Adrenal gland (tissue), 12 donors: Measurements from ENCODE around the gene MKLN1. TPM values are rescaled to one million over a fixed set of nuclear protein-coding genes. Genes with fewer than 3 reads are reported as not detected.

Experiments
- DNase-seq, 7 donors: peaks; one replicate each; pipeline ENCODE4 v3.0.0-alpha.2; 2019 to 2020
- H3K27ac ChIP-seq, 5 donors: fragments of 200-600 bp; sonication (generic) in 4 of 5; 1 replicate in 3 of 5; 2 replicates in 2 of 5; pipeline versions ENCODE4 v1.5.1 to v1.8.0; 2016 to 2020; ENCODE audit warnings: mild to moderate bottlenecking in 1 of 5
- H3K27me3 ChIP-seq: fragments of 200-600 bp; 2 replicates; pipeline ENCODE4 v1.8.0; 2021
- H3K36me3 ChIP-seq, 2 donors: fragments of 200-600 bp; replicated peaks in 1 of 2; 1 replicate in 1 of 2; 2 replicates in 1 of 2; pipeline versions ENCODE4 v1.5.1 to v1.8.0; 2018 to 2022
- H3K4me1 ChIP-seq, 2 donors: fragments of 200-600 bp; replicated peaks in 1 of 2; 1 replicate in 1 of 2; 2 replicates in 1 of 2; pipeline versions ENCODE4 v1.5.1 to v1.8.0; 2018 to 2021
- H3K4me3 ChIP-seq, 4 donors: fragments of 200-600 bp; sonication (generic) in 3 of 4; one replicate each; pipeline ENCODE4 v1.5.1; 2016 to 2018
- H3K9me3 ChIP-seq, 3 donors: fragments of 200-600 bp; sonication (generic) in 1 of 3; replicated peaks in 1 of 3; 1 replicate in 2 of 3; 2 replicates in 1 of 3; pipeline versions ENCODE4 v1.5.1 to v1.8.0; 2016 to 2021
- POLR2A ChIP-seq, 2 donors: fragments of 450-650 bp; IDR thresholded peaks; one replicate each; pipeline ENCODE4 v1.6.1; 2017; ENCODE audit warnings: antibody characterized with exemption in 2 of 2, mild to moderate bottlenecking in 2 of 2, moderate library complexity in 1 of 2
- WGBS, 4 donors: extraction: QIAGEN DNeasy Blood & Tissue Kit in 2 of 4; methylation state at CpG; one replicate each; pipeline versions ENCODE4 v1.1.5 to v1.1.7; 2013 to 2017; 5-methylcytosine and 5-hydroxymethylcytosine counted together
- intact Hi-C, 2 donors: fragments of 100-400 bp; cut with DNase I; formaldehyde crosslinking; loops; one replicate each; pipeline versions ENCODE4 v1.14.1 to v1.15.0; 2022 to 2023
- polyA plus RNA-seq, 3 donors: library from polyadenylated mRNA; stranded (reverse); fragments of 200-250 nt in 2 of 3; fragments of 350-450 nt in 1 of 3; fragmentation: Illumina TruSeq in 1 of 3; extraction: RNeasy Lipid Tissue Mini Kit (QIAGEN cat#74804) in 1 of 3; gene quantifications; one replicate each; pipeline ENCODE4 v1.2.3, GENCODE V29; 2013 to 2014
- total RNA-seq, 9 donors: library from RNA; depleted of rRNA in 4 of 9; stranded (reverse); fragments of >200 nt in 4 of 9; fragments of 120-200 nt in 1 of 9; fragmentation: NEBNext Ultra II Directional in 1 of 9; extraction: Animal tissue kit (Norgen Biotek cat#: 25700) in 1 of 9; gene quantifications; one replicate each; pipeline versions ENCODE4 v1.1.0 to v1.2.4, GENCODE V29; 2013 to 2023
- TF ChIP-seq, protein P1 (sequence below), 6 experiments: fragments of 450-650 bp in 4 of 6; fragments of 200-600 bp in 2 of 6; sonication (generic) in 1 of 6; IDR thresholded peaks; 1 replicate in 5 of 6; 2 replicates in 1 of 6; pipeline versions ENCODE4 v1.5.1 to v1.8.0; 2016 to 2021; ENCODE audit warnings: antibody characterized with exemption in 6 of 6, mild to moderate bottlenecking in 2 of 6, moderate library complexity in 1 of 6
- donor health status: healthy with polysubstance abuse.
- donor health status: Bipolar disorder and iron deficiency.
- donor health status: DM: yes; HTN: yes; CAD: no.
- donor health status: DM: no; HTN: no; CAD: no.
- donor health status: DM: no; HTN: no; CAD: no.
- donor health status: DM: yes; HTN: yes; CAD: no.

The MKLN1 gene
- total and polyA plus RNA-seq, 12 donors = 20.7 to 81.2 (median 55.2) TPM

DNA sequence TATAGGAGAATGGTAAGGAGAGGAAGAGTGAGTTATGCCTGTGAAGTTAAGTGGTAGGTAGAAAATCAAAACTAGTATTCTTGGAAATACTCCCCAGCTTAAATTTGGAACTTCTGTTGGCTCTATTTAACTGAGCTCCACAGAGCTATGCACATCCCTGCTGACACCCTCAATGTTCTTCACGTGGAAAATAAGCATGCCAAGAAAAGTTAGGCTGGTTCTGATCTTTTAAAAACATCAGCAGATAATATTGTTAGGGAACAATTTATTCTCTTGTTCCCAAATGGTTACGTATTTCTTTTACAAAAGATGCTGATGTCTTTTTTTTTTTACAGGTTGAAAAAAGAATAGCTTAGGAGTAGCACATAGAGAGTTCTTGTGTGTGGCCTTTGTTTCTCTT lies 111.3 kb downstream of the MKLN1 start:
- Histone ChIP-seq H3K4me1 (no peaks in the 10 kb centered on the region), H3K27me3 (no peaks in the 10 kb centered on the region), H3K9me3 (no peaks in the 10 kb centered on the region), H3K27ac (no peak overlapping the region), H3K4me3 (no peak overlapping the region), H3K36me3 (peaks cover 0 to 5% of the 10 kb centered on the region in 2 donors)
- intact Hi-C loops = no loop called here
- WGBS, 4 donors = 79 to 91% (median 81%) methylated on average over 2 of the region's 2 CpGs
- DNase-seq = no peak
- TF ChIP-seq POLR2A (IDR thresholded peaks at IDR 0.05) = no peak

DNA sequence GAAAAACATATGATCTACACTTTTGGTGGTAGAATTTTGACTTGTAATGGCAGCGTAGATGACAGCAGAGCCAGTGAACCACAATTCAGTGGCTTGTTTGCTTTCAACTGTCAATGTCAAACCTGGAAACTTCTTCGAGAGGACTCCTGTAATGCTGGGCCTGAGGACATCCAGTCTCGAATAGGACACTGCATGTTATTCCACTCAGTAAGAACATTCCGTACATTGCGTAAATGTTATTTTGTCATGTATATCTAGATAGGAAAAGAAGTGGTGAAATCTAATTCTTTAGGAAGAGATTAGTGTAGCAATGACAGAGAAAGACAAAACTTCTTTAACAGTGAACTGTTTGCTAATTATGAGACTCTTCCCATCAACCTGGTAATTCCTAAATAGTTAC lies 115.8 kb downstream of the MKLN1 start:
- no peak for DNase-seq
- intact Hi-C loops = no loop called here
- no peak overlapping the region for H3K27ac ChIP-seq
- no peaks in the 10 kb centered on the region for H3K4me1 ChIP-seq
- no peaks in the 10 kb centered on the region for H3K27me3 ChIP-seq
- 93 to 96% (median 94%) methylated on average over 5 of the region's 5 CpGs for WGBS, 4 donors
- TF ChIP-seq POLR2A (IDR thresholded peaks at IDR 0.05) = no peak
- TF ChIP-seq, protein P1, sequence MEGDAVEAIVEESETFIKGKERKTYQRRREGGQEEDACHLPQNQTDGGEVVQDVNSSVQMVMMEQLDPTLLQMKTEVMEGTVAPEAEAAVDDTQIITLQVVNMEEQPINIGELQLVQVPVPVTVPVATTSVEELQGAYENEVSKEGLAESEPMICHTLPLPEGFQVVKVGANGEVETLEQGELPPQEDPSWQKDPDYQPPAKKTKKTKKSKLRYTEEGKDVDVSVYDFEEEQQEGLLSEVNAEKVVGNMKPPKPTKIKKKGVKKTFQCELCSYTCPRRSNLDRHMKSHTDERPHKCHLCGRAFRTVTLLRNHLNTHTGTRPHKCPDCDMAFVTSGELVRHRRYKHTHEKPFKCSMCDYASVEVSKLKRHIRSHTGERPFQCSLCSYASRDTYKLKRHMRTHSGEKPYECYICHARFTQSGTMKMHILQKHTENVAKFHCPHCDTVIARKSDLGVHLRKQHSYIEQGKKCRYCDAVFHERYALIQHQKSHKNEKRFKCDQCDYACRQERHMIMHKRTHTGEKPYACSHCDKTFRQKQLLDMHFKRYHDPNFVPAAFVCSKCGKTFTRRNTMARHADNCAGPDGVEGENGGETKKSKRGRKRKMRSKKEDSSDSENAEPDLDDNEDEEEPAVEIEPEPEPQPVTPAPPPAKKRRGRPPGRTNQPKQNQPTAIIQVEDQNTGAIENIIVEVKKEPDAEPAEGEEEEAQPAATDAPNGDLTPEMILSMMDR (IDR thresholded peaks at IDR 0.05) = no peak
- peaks cover 0 to under 1% of the 10 kb centered on the region in 2 donors for H3K36me3 ChIP-seq
- no peak overlapping the region for H3K4me3 ChIP-seq
- no peaks in the 10 kb centered on the region for H3K9me3 ChIP-seq

DNA sequence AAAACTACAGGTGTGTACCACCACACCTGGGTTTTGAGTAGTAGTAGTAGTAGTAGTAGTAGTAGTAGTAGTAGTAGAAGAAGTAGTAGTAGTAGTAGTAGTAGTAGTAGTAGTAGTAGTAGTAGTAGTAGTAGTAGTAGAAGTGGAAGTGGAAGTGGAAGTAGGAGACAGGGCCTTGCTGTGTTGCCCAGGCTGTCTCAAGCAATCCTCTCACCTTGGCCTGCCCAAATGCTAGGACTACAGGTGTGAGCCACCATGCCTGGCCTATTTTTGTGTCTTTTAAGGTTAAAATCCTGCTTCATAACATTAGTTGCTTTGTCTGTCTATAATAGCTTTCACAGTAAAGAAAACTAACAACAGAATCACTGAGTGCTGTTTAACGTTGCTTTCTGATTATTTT lies 117.0 kb downstream of the MKLN1 start:
- TF ChIP-seq, protein P1 (IDR thresholded peaks at IDR 0.05) = no peak
- TF ChIP-seq POLR2A (IDR thresholded peaks at IDR 0.05) = no peak
- no peaks in the 10 kb centered on the region for H3K36me3 ChIP-seq
- no peak overlapping the region for H3K27ac ChIP-seq
- 95 to 100% (median 96%) methylated on average over 1 of the region's 1 CpG for WGBS, 4 donors
- H3K4me3 ChIP-seq = no peak overlapping the region
- H3K9me3 ChIP-seq = no peaks in the 10 kb centered on the region
- no peak for DNase-seq
- intact Hi-C loops = no loop called here
- no peaks in the 10 kb centered on the region for H3K27me3 ChIP-seq
- H3K4me1 ChIP-seq = no peaks in the 10 kb centered on the region

DNA sequence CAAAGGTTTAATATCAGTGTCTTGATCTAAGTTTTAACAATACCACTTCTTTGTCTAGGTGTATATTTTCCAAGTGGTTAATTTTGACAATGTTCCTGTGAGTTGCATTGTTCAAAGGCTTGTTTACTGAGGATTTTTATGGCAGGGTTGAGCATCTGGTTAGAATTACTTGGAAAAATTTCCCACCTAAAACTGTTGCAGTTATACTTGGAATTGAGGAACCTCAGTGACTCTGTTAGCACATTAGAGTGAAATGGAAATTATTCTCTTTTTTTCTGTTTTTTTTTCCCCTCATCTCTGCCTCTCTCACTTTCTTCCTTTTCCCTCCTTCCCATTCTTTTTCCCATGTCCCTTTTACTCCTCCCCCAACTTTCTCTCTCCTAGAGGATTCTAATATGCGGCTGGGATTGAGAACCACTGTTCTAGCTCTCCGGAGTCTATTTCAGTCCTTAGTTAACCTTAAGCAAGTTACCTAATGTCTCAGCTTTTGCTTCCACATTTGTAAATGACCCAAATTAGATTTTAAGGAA lies 121.8 kb downstream of the MKLN1 start:
- H3K36me3 ChIP-seq = no peaks in the 10 kb centered on the region
- WGBS, 4 donors = 95 to 99% (median 97%) methylated on average over 2 of the region's 2 CpGs

DNA sequence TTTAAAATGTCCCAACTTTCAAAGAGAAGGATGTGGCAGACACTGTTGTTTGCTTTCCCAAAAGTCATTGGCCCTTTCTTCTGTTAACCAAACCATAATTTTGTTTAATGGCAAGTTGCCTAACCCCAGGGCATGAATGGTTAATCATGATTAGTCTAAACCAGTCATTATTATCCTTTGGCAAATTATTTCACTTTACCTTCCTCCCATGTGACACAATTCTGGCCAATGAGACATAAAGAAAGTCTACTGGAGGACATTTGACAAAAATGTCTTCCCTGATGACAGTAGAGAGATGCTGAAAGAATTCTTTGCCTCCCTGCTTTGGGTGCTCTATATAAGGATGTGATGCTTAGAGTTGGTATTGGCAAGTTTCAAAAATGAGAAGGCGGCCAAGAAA lies 126.8 kb downstream of the MKLN1 start:
- Histone ChIP-seq H3K9me3 (no peaks in the 10 kb centered on the region), H3K4me1 (peaks cover 0 to 15% of the 10 kb centered on the region in 2 donors), H3K36me3 (no peaks in the 10 kb centered on the region), H3K27ac (no peak overlapping the region), H3K27me3 (no peaks in the 10 kb centered on the region), H3K4me3 (no peak overlapping the region)
- TF ChIP-seq, protein P1 (IDR thresholded peaks at IDR 0.05) = no peak
- TF ChIP-seq POLR2A (IDR thresholded peaks at IDR 0.05) = no peak
- intact Hi-C loops = no loop called here
- DNase-seq = no peak
- whole genome bisulfite sequencing, 4 donors = 82 to 97% (median 87%) methylated on average over 1 of the region's 1 CpG

More for the DNA sequence above, 121.8 kb downstream of the MKLN1 start:
- Histone ChIP-seq H3K4me1 (no peaks in the 10 kb centered on the region), H3K27me3 (no peaks in the 10 kb centered on the region), H3K27ac (no peak overlapping the region), H3K9me3 (no peaks in the 10 kb centered on the region), H3K4me3 (no peak overlapping the region)
- DNase-seq = no peak
- TF ChIP-seq, protein P1 (IDR thresholded peaks at IDR 0.05) = no peak
- TF ChIP-seq POLR2A (IDR thresholded peaks at IDR 0.05) = no peak
- intact Hi-C loops = no loop called here
